Smooth muscle cell (in vitro differentiated cells): Measurements from ENCODE around the gene BRD4. TPM values are rescaled to one million over a fixed set of nuclear protein-coding genes. Genes with fewer than 3 reads are reported as not detected.

Experiments
- DNase-seq: peaks from one replicate; lab custom pipeline; 2025; ENCODE audit not compliant: unreplicated experiment; lab: John Stamatoyannopoulos, UW
- H2AFZ ChIP-seq: fragments of 200-600 bp; sonication (generic); 2 replicates; pipeline ENCODE4 v1.6.0; 2016; ENCODE audit warnings: antibody characterized with exemption, low read depth, mild to moderate bottlenecking
- H3F3A ChIP-seq: fragments of 200-600 bp; sonication (generic); 2 replicates; pipeline ENCODE4 v1.6.0; 2017; ENCODE audit warnings: antibody characterized with exemption, low read depth
- H3K27ac ChIP-seq: fragments of 200-600 bp; sonication (generic); 2 replicates; pipeline ENCODE4 v1.5.1; 2016; ENCODE audit warnings: low read depth, mild to moderate bottlenecking
- H3K27me3 ChIP-seq: fragments of 200-600 bp; sonication (generic); 2 replicates; pipeline ENCODE4 v1.6.1; 2016; ENCODE audit warnings: low read depth, mild to moderate bottlenecking
- H3K36me3 ChIP-seq: fragments of 200-600 bp; sonication (generic); 2 replicates; pipeline ENCODE4 v1.5.1; 2016; ENCODE audit warnings: low read depth
- H3K4me1 ChIP-seq: fragments of 200-600 bp; sonication (generic); 2 replicates; pipeline ENCODE4 v1.5.1; 2016; ENCODE audit warnings: low read depth
- H3K4me2 ChIP-seq: fragments of 200-600 bp; sonication (generic); 2 replicates; pipeline ENCODE4 v1.6.0; 2016; ENCODE audit warnings: mild to moderate bottlenecking
- H3K4me3 ChIP-seq: fragments of 200-600 bp; sonication (generic); 2 replicates; pipeline ENCODE4 v1.5.1; 2016; ENCODE audit warnings: mild to moderate bottlenecking
- H3K79me2 ChIP-seq: fragments of 200-600 bp; sonication (generic); 2 replicates; pipeline ENCODE4 v1.6.0; 2016; ENCODE audit warnings: low read depth, mild to moderate bottlenecking
- H3K9ac ChIP-seq: fragments of 200-600 bp; sonication (generic); 2 replicates; pipeline ENCODE4 v1.6.0; 2016; ENCODE audit warnings: low read depth
- H3K9me3 ChIP-seq: fragments of 200-600 bp; sonication (generic); replicated peaks from 2 replicates; pipeline ENCODE4 v1.5.1; 2016; ENCODE audit warnings: low read depth
- H4K20me1 ChIP-seq: fragments of 200-600 bp; sonication (generic); 2 replicates; pipeline ENCODE4 v1.6.0; 2016; ENCODE audit warnings: low read depth
- WGBS: methylation state at CpG from one replicate; pipeline ENCODE4 v1.1.7; 2016; ENCODE audit warnings: low lambda C conversion rate; 5-methylcytosine and 5-hydroxymethylcytosine counted together
- polyA plus RNA-seq: library from polyadenylated mRNA; unstranded; fragments of >200 nt; fragmentation: Nextera tagmentation; extraction: Ambion mirVana; gene quantifications from 2 replicates; pipeline ENCODE4 v1.2.1, GENCODE V29; 2016
- total RNA-seq: library from RNA; depleted of rRNA; stranded (reverse); fragments of >200 nt; gene quantifications from 2 replicates; pipeline ENCODE4 v1.2.3, GENCODE V29; 2014
- TF ChIP-seq, protein P1 (sequence below): fragments of 200-600 bp; sonication (generic); IDR thresholded peaks from 2 replicates; pipeline ENCODE4 v1.5.1; 2017; ENCODE audit warnings: borderline replicate concordance, mild to moderate bottlenecking, antibody characterized with exemption; ENCODE audit not compliant: insufficient read depth, poor library complexity, severe bottlenecking

Gene BRD4
- total and polyA plus RNA-seq, 2 experiments from 2014 or later, result 24.1 to 102 TPM

DNA sequence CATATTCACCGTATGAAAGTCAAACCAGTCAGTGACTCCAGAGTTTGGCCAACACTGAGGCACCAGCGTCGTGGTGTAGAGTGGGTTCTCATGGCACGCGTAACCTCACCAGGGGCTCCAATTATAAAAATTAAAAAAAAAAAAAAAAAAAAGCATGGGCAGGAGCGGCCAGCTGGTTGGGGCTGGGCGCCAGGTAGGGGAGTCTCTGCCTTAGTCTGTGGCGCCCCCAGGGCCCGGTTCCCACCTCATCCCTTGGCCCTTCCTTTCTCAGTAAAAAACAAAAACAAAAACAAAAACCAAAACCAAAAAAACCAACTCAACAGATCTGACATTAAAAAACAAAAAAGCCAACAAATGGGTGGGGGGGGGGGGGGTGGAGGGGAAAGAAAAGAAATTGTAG lies 95.5 kb downstream of the BRD4 start:
- Histone ChIP-seq H3K4me3 (no peak overlapping the region), H3K4me1 (peaks cover 5% of the 10 kb centered on the region), H3K4me2 (no peak overlapping the region), H3K79me2 (peaks cover under 1% of the 10 kb centered on the region), H2AFZ (no peak overlapping the region), H3K27ac (no peak overlapping the region), H3K27me3 (peaks cover 9% of the 10 kb centered on the region), H3K9me3 (no peaks in the 10 kb centered on the region), H4K20me1 (peaks cover 21% of the 10 kb centered on the region), H3K9ac (no peak overlapping the region), H3F3A (peaks cover 29% of the 10 kb centered on the region), H3K36me3 (no peaks in the 10 kb centered on the region)
- WGBS, result over 99% methylated on average over 9 of the region's 9 CpGs
- no peak for DNase-seq
- TF ChIP-seq, protein P1, sequence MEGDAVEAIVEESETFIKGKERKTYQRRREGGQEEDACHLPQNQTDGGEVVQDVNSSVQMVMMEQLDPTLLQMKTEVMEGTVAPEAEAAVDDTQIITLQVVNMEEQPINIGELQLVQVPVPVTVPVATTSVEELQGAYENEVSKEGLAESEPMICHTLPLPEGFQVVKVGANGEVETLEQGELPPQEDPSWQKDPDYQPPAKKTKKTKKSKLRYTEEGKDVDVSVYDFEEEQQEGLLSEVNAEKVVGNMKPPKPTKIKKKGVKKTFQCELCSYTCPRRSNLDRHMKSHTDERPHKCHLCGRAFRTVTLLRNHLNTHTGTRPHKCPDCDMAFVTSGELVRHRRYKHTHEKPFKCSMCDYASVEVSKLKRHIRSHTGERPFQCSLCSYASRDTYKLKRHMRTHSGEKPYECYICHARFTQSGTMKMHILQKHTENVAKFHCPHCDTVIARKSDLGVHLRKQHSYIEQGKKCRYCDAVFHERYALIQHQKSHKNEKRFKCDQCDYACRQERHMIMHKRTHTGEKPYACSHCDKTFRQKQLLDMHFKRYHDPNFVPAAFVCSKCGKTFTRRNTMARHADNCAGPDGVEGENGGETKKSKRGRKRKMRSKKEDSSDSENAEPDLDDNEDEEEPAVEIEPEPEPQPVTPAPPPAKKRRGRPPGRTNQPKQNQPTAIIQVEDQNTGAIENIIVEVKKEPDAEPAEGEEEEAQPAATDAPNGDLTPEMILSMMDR, result no peak

DNA sequence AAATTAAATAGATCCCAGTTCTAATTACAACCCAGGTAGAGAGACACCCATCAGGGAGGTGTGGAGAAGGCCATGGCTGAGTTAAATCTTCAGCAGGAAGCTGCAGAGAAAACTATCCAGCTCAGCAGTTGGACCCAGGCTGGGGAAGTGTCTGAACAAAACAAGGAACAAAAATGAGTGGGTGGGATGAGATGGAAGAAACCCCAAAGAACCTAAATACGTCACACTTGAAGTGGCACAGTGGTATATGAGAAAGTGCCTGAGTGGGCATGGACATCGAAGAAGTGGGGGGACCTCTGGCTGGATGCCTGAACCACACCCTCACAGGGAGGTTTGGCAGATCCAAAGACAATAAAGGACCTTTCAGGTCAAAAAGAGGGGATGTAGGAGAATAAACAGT lies 96.6 kb downstream of the BRD4 start:
- DNase-seq, result no peak
- Histone ChIP-seq H3K9me3 (no peaks in the 10 kb centered on the region), H3K4me3 (no peak overlapping the region), H3K36me3 (no peaks in the 10 kb centered on the region), H3K27me3 (peaks cover 11% of the 10 kb centered on the region), H3K9ac (no peak overlapping the region), H3K27ac (no peak overlapping the region), H4K20me1 (peaks cover 11% of the 10 kb centered on the region), H3K4me1 (peaks cover 6% of the 10 kb centered on the region), H3F3A (peaks cover 29% of the 10 kb centered on the region), H3K4me2 (no peak overlapping the region), H3K79me2 (no peaks in the 10 kb centered on the region), H2AFZ (no peak overlapping the region)
- 94% methylated on average over 2 of the region's 2 CpGs for WGBS
- TF ChIP-seq, protein P1, result no peak

DNA sequence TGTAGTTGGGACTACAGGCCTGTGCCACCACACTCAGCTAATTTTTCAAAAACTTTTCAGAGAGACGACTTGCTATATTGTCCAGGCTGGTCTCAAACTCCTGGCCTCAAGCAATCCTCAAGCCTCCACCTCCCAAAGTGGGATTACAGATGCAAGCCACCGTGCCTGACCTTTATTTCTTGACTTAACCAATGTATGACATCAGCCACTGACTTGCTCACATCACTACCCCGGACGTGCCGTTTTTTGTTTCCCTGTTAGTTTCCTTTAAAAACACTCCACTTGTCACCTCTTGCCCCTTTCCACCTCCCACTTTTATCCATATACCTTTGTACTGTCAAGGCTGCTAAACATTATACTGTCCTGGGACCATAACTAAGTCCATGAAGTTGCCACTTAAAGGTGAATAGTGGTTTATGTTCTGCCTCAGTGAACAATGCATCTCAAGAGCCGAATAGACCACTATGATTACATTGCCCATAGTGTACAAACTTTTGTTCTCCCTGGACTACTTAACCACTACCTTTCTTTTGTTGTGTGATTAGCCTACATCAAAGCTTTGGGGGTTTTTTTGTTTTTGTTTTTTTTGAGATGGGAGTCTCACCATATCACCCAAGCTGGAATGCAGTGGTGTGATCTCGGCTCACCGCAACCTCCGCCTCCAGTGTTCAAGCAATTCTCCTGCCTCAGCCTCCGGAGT lies 97.8 kb downstream of the BRD4 start:
- H3K4me1 ChIP-seq, result peaks cover 6% of the 10 kb centered on the region
- H3K27me3 ChIP-seq, result peaks cover 11% of the 10 kb centered on the region
- 89% methylated on average over 10 of the region's 10 CpGs for WGBS
- H3K79me2 ChIP-seq, result no peaks in the 10 kb centered on the region
- H3K36me3 ChIP-seq, result no peaks in the 10 kb centered on the region
- no peaks in the 10 kb centered on the region for H4K20me1 ChIP-seq
- H3K9me3 ChIP-seq, result no peaks in the 10 kb centered on the region
- no peak overlapping the region for H3K4me3 ChIP-seq
- DNase-seq, result no peak
- H3K4me2 ChIP-seq, result no peak overlapping the region
- no peak overlapping the region for H3K9ac ChIP-seq
- TF ChIP-seq, protein P1, result no peak
- no peak overlapping the region for H2AFZ ChIP-seq
- H3K27ac ChIP-seq, result peak overlapping the region; percentile 70
- peaks cover 29% of the 10 kb centered on the region for H3F3A ChIP-seq

DNA sequence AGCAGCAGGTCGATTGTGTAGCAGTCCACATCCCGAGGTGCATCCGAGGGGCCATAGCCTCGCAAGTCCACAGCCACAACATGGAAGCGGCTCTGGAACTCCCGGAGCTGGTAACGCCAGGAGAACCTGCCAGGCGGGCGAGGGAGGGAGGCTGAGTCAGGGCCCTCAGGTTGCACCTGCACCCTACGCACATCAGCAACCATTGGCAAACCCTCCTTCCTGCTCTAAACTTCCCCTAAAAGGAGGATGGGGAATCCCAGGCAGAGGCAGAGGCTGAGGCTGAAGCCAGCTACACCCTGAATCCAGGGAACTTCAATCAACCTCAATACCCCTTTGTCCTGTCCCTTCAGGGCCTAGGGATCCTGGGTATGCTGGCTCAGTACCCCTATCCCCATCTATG lies 101.1 kb downstream of the BRD4 start:
- 93% methylated on average over 10 of the region's 10 CpGs for WGBS

More for the DNA sequence above, 101.1 kb downstream of the BRD4 start:
- no peak overlapping the region for H2AFZ ChIP-seq
- H3K9ac ChIP-seq, result no peak overlapping the region
- peak overlapping the region; percentile 88 for H3K4me2 ChIP-seq
- H3F3A ChIP-seq, result peaks cover 25% of the 10 kb centered on the region
- peaks cover 6% of the 10 kb centered on the region for H3K4me1 ChIP-seq
- TF ChIP-seq, protein P1, result no peak
- H3K36me3 ChIP-seq, result no peaks in the 10 kb centered on the region
- H3K4me3 ChIP-seq, result peak overlapping the region; percentile 49
- H4K20me1 ChIP-seq, result no peaks in the 10 kb centered on the region
- no peak for DNase-seq
- no peak overlapping the region for H3K27ac ChIP-seq
- H3K27me3 ChIP-seq, result peaks cover 11% of the 10 kb centered on the region
- no peaks in the 10 kb centered on the region for H3K9me3 ChIP-seq
- H3K79me2 ChIP-seq, result no peaks in the 10 kb centered on the region
